Lung (tissue), 12 donors: ENCODE measurements around the gene XPO4. TPM values are rescaled to one million over a fixed set of nuclear protein-coding genes. Genes with fewer than 3 reads are reported as not detected.
"Not testable (repeated sequence)": the region's sequence is repeated elsewhere in the genome, so short reads cannot be mapped to it uniquely, and the experiment has no call there.

Source experiments
- ATAC-seq: fragments of 200-7000 bp; cut with Tn5 transposase; one replicate; pipeline ENCODE4 v1.9.1; 2020; ENCODE audit warnings: moderate number of reproducible peaks; ENCODE audit not compliant: insufficient read depth, low FRiP score
- DNase-seq, 3 donors: peaks; one replicate each; pipeline ENCODE4 v3.0.0-alpha.2; 2013 to 2017
- H3K27ac ChIP-seq, 2 donors: one replicate each; pipeline ENCODE4 v1.5.1; 2013; ENCODE audit warnings: mild to moderate bottlenecking in 2 of 2, moderate library complexity in 2 of 2, control low read depth in 1 of 2, inconsistent platforms in 1 of 2, low read depth in 1 of 2, low read length in 1 of 2
- H3K27me3 ChIP-seq, 3 donors: one replicate each; pipeline ENCODE4 v1.5.1; 2013; ENCODE audit warnings: low read length in 2 of 3; ENCODE audit not compliant: control insufficient read depth in 3 of 3, insufficient read depth in 3 of 3
- H3K36me3 ChIP-seq, 4 donors: one replicate each; pipeline ENCODE4 v1.5.1; 2013; ENCODE audit warnings: low read length in 4 of 4, mild to moderate bottlenecking in 1 of 4, moderate library complexity in 1 of 4; ENCODE audit not compliant: control insufficient read depth in 4 of 4, insufficient read depth in 4 of 4
- H3K4me1 ChIP-seq, 5 donors: one replicate each; pipeline ENCODE4 v1.5.1; 2013; ENCODE audit warnings: low read length in 5 of 5, mild to moderate bottlenecking in 2 of 5, moderate library complexity in 1 of 5; ENCODE audit not compliant: control insufficient read depth in 5 of 5, insufficient read depth in 5 of 5
- H3K4me3 ChIP-seq: one replicate; pipeline ENCODE4 v1.5.1; 2013; ENCODE audit warnings: mild to moderate bottlenecking, control low read depth, moderate library complexity
- H3K9ac ChIP-seq, 2 donors: one replicate each; pipeline ENCODE4 v1.5.1; 2013; ENCODE audit warnings: low read length in 2 of 2, control low read depth in 1 of 2; ENCODE audit not compliant: insufficient read depth in 1 of 2
- H3K9me3 ChIP-seq, 4 donors: one replicate each; pipeline ENCODE4 v1.5.1; 2013; ENCODE audit warnings: low read length in 3 of 4, mild to moderate bottlenecking in 1 of 4, moderate library complexity in 1 of 4; ENCODE audit not compliant: control insufficient read depth in 4 of 4, insufficient read depth in 3 of 4
- WGBS, 2 donors: extraction: QIAGEN DNeasy Blood & Tissue Kit; methylation state at CpG; one replicate each; pipeline ENCODE4 v1.1.7; 2013; 5-methylcytosine and 5-hydroxymethylcytosine counted together
- polyA plus RNA-seq, 2 donors: library from polyadenylated mRNA; stranded (reverse); fragments of 200-250 nt; gene quantifications; one replicate each; pipeline ENCODE4 v1.2.1, GENCODE V29; 2013
- total RNA-seq, 2 donors: library from RNA; depleted of rRNA in 1 of 2; stranded (reverse); fragments of >200 nt in 1 of 2; gene quantifications; one replicate each; pipeline ENCODE4 v1.2.1, GENCODE V29; 2014 to 2021
- TF ChIP-seq, protein P1 (sequence below): IDR thresholded peaks from 2 replicates; pipeline ENCODE4 v1.5.1; 2012; ENCODE audit warnings: mild to moderate bottlenecking; ENCODE audit errors: control extremely low read depth, extremely low read depth
- donor health status: control.
- donor health status: control.
- donor health status: Bipolar disorder and iron deficiency.
- donor health status: healthy.
- donor health status: DM: yes; HTN: yes; CAD: no.

Gene XPO4
- total and polyA plus RNA-seq, 4 donors: 3.1 to 25.5 (median 9.9) TPM

GRCh38 chr13:20749377-20749776 lies 153.2 kb downstream of the XPO4 start:
- no peaks in the 10 kb centered on the region for H3K27me3 ChIP-seq
- H3K9me3 ChIP-seq: peaks cover 0 to 14% (median 6%) of the 10 kb centered on the region in 4 donors
- peaks cover 0 to 7% (median 2%) of the 10 kb centered on the region in 4 donors for H3K36me3 ChIP-seq
- no peak overlapping the region for H3K27ac ChIP-seq
- H3K9ac ChIP-seq: no peak overlapping the region
- TF ChIP-seq, protein P1, sequence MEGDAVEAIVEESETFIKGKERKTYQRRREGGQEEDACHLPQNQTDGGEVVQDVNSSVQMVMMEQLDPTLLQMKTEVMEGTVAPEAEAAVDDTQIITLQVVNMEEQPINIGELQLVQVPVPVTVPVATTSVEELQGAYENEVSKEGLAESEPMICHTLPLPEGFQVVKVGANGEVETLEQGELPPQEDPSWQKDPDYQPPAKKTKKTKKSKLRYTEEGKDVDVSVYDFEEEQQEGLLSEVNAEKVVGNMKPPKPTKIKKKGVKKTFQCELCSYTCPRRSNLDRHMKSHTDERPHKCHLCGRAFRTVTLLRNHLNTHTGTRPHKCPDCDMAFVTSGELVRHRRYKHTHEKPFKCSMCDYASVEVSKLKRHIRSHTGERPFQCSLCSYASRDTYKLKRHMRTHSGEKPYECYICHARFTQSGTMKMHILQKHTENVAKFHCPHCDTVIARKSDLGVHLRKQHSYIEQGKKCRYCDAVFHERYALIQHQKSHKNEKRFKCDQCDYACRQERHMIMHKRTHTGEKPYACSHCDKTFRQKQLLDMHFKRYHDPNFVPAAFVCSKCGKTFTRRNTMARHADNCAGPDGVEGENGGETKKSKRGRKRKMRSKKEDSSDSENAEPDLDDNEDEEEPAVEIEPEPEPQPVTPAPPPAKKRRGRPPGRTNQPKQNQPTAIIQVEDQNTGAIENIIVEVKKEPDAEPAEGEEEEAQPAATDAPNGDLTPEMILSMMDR: no peak
- 94 to 96% methylated on average over 1 of the region's 1 CpG for WGBS, 2 donors
- ATAC-seq: no peak
- H3K4me1 ChIP-seq: no peaks in the 10 kb centered on the region
- no peak overlapping the region for H3K4me3 ChIP-seq
- no peak for DNase-seq

DNA sequence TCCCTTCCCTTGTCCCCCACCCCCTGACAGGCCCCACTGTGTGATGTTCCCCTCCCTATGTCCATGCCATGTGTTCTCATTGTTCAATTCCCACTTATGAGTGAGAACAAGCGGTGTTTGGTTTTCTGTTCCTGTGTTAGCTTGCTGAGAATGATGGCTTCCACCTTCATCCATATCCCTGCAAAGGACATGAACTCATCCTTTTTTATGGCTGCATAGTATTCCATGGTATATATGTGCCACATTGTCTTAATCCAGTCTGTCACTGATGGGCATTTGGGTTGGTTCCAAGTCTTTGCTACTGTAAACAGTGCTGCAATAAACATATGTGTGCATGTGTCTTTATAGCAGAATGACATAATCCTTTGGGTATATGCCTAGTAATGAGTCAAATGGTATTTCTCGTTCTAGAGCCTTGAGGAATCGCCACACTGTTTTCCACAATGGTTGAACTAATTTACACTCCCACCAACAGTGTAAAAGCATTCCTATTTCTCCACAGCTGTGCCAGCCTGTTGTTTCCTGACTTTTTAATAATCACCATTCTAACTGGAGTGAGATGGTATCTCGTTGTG lies 158.6 kb downstream of the XPO4 start:
- not testable (repeated sequence) for DNase-seq, H3K27ac ChIP-seq, H3K9me3 ChIP-seq, H3K4me1 ChIP-seq, ATAC-seq, H3K9ac ChIP-seq, H3K27me3 ChIP-seq, H3K36me3 ChIP-seq, H3K4me3 ChIP-seq
- 97 to 99% methylated on average over 4 of the region's 4 CpGs for WGBS, 2 donors

DNA sequence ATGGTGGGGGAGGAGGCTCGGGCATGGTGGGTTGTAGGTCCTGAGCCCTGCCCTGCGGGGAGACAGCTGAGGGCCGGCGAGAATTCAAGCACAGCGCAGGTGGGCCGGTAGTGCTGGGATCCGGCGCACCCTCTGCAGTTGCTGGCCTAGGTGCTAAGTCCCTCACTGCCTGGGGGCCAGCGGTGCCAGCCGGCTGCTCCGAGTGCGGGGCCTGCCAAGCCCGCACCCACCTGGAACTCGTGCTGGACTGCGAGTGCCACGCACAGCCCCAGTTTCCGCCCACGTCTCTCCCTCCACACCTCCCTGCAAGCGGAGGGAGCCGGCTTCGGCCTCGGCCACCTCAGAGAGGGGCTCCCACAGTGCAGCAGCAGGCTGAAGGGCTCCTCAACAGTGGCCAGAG lies 162.5 kb downstream of the XPO4 start:
- Histone ChIP-seq H3K4me3 (no peak overlapping the region), H3K9ac (no peak overlapping the region), H3K36me3 (peaks cover 0 to 2% (median 0%) of the 10 kb centered on the region in 4 donors), H3K27ac (no peak overlapping the region), H3K27me3 (no peaks in the 10 kb centered on the region), H3K4me1 (no peaks in the 10 kb centered on the region), H3K9me3 (peaks cover 0 to 8% (median 0%) of the 10 kb centered on the region in 4 donors)
- 97 to 98% methylated on average over 22 of the region's 22 CpGs for WGBS, 2 donors
- TF ChIP-seq, protein P1: no peak
- no peak for ATAC-seq
- no peak for DNase-seq

GRCh38 chr13:20738616-20739015 lies 163.9 kb downstream of the XPO4 start:
- Histone ChIP-seq H3K9ac (no peak overlapping the region), H3K9me3 (peaks cover 0 to 8% (median 0%) of the 10 kb centered on the region in 4 donors), H3K27ac (no peak overlapping the region), H3K4me1 (no peaks in the 10 kb centered on the region), H3K4me3 (no peak overlapping the region), H3K27me3 (no peaks in the 10 kb centered on the region), H3K36me3 (peaks cover 0 to 2% (median 0%) of the 10 kb centered on the region in 4 donors)
- ATAC-seq: no peak
- TF ChIP-seq, protein P1: no peak
- DNase-seq: no peak
- 93% methylated on average over 6 of the region's 6 CpGs for WGBS, 2 donors
